ENCODE measurements around the gene KRTAP22-1.

DNA sequence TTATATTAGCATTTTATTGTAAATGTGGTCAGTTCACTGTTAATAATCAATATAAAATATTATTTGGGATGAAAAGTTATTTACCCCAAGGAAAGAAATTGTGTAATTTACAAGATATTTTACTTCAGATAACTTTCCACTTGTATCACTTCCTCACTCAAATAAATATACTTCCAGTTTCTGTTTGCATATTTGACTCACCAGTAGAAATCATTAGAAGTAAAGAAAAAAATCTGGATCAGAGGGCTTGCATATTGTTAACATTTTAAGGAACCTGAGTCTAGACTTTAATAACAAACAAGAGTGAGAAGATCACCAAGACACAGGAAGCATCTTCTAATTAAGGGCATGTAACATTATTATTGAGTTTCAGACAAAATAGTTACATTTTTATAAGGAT, 19.2 kb downstream of the KRTAP22-1 start:
- TF ChIP-seq ZNF274 (IDR thresholded peaks at IDR 0.05; ENCODE audit: borderline replicate concordance, extremely low read depth, low read length), result no peak
- no peak for TF ChIP-seq RNF2 (IDR thresholded peaks at IDR 0.05; ENCODE audit: borderline replicate concordance, low read depth, low read length, missing control alignments, poor library complexity, severe bottlenecking)
- no peak for TF ChIP-seq SP1 (IDR thresholded peaks at IDR 0.05; ENCODE audit: low read depth, low read length)
- TF ChIP-seq EP300 (IDR thresholded peaks at IDR 0.05; ENCODE audit: borderline replicate concordance in 1 of 2, low read depth in 2 of 2, low read length in 2 of 2), result no peak
- TF ChIP-seq GTF2F1 (IDR thresholded peaks at IDR 0.05; ENCODE audit: borderline replicate concordance, low read depth, low read length), result no peak
- TF ChIP-seq POLR2A (IDR thresholded peaks at IDR 0.05; ENCODE audit: control extremely low read depth in 1 of 2, low read depth in 2 of 2, low read length in 2 of 2), result no peak
- no peak for TF ChIP-seq POLR2AphosphoS5 (IDR thresholded peaks at IDR 0.05; ENCODE audit: low read depth, low read length)
- TF ChIP-seq CBX8 (IDR thresholded peaks at IDR 0.05; ENCODE audit: borderline replicate concordance, low read depth, low read length), result no peak
- TF ChIP-seq, protein P1, sequence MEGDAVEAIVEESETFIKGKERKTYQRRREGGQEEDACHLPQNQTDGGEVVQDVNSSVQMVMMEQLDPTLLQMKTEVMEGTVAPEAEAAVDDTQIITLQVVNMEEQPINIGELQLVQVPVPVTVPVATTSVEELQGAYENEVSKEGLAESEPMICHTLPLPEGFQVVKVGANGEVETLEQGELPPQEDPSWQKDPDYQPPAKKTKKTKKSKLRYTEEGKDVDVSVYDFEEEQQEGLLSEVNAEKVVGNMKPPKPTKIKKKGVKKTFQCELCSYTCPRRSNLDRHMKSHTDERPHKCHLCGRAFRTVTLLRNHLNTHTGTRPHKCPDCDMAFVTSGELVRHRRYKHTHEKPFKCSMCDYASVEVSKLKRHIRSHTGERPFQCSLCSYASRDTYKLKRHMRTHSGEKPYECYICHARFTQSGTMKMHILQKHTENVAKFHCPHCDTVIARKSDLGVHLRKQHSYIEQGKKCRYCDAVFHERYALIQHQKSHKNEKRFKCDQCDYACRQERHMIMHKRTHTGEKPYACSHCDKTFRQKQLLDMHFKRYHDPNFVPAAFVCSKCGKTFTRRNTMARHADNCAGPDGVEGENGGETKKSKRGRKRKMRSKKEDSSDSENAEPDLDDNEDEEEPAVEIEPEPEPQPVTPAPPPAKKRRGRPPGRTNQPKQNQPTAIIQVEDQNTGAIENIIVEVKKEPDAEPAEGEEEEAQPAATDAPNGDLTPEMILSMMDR (IDR thresholded peaks at IDR 0.05; ENCODE audit: control extremely low read depth in 1 of 3, insufficient read depth in 1 of 3, low read depth in 1 of 3, low read length in 3 of 3), result no peak
- TF ChIP-seq TAF1 (IDR thresholded peaks at IDR 0.05; ENCODE audit: low read depth, low read length), result no peak

All from H1 (cell line).